WTC11 (cell line): ENCODE data around the gene LRRC3B. TPM values are rescaled to one million over a fixed set of nuclear protein-coding genes. Genes with fewer than 3 reads are reported as not detected.

Experiments
- ATAC-seq: fragments of 200-7000 bp; cut with Tn5 transposase; 2 replicates; pipeline ENCODE4 v1.10.0; 2021; ENCODE audit warnings: mild to moderate bottlenecking, moderate library complexity
- CTCF ChIA-PET: fragments of 300-600 bp; sonication (Branson Sonifier 250); formaldehyde crosslinking; loops from one replicate; lab custom pipeline; 2021; ENCODE audit warnings: antibody characterized with exemption; lab: Charles Lee
- POLR2A ChIA-PET: fragments of 350-600 bp; sonication (Branson Sonifier 250); formaldehyde crosslinking; loops from one replicate; lab custom pipeline; 2021; ENCODE audit warnings: antibody characterized with exemption; lab: Charles Lee
- DNase-seq: peaks from one replicate; pipeline ENCODE4 v3.0.0; 2021; ENCODE audit warnings: low spot score
- H3K27ac Mint-ChIP-seq: 2 replicates; pipeline ENCODE4 v1.8.0; 2021; ENCODE audit warnings: mixed read lengths
- H3K27me3 Mint-ChIP-seq: 2 replicates; pipeline ENCODE4 v1.8.0; 2021; ENCODE audit warnings: low read depth, mild to moderate bottlenecking, moderate library complexity, mixed read lengths
- H3K36me3 Mint-ChIP-seq: 2 replicates; pipeline ENCODE4 v1.8.0; 2021; ENCODE audit warnings: mixed read lengths
- H3K4me1 Mint-ChIP-seq: 2 replicates; pipeline ENCODE4 v1.8.0; 2022; ENCODE audit warnings: mixed read lengths
- H3K4me3 Mint-ChIP-seq: 2 replicates; pipeline ENCODE4 v1.8.0; 2021; ENCODE audit warnings: mild to moderate bottlenecking, moderate library complexity, mixed read lengths
- H3K9me3 Mint-ChIP-seq: 2 replicates; pipeline ENCODE4 v1.8.0; 2021; ENCODE audit warnings: mixed read lengths
- E2F4 ChIP-seq: sonication (generic); formaldehyde crosslinking; IDR thresholded peaks from 2 replicates; pipeline ENCODE4 v1.8.1; 2022; ENCODE audit warnings: low read depth, mild to moderate bottlenecking, moderate library complexity, missing genetic modification reagents, borderline replicate concordance
- ELF4 ChIP-seq: sonication (generic); formaldehyde crosslinking; IDR thresholded peaks from 2 replicates; pipeline ENCODE4 v1.8.1; 2022; ENCODE audit warnings: low read depth, mild to moderate bottlenecking, moderate library complexity, missing genetic modification reagents
- ERG ChIP-seq: fragments of 250-450 bp; sonication (Bioruptor Pico); IDR thresholded peaks from 2 replicates; pipeline ENCODE4 v1.8.0; 2021; ENCODE audit warnings: mild to moderate bottlenecking
- ETV6 ChIP-seq: sonication (generic); formaldehyde crosslinking; IDR thresholded peaks from 2 replicates; pipeline ENCODE4 v1.8.1; 2022; ENCODE audit warnings: mild to moderate bottlenecking, missing genetic modification reagents
- FOXK1 ChIP-seq: sonication (generic); formaldehyde crosslinking; IDR thresholded peaks from 2 replicates; pipeline ENCODE4 v1.8.0; 2022; ENCODE audit warnings: mild to moderate bottlenecking, moderate library complexity, missing genetic modification reagents
- HMGA2 ChIP-seq: fragments of 250-450 bp; sonication (Bioruptor Pico); IDR thresholded peaks from 2 replicates; pipeline ENCODE4 v1.4.0; 2021; ENCODE audit warnings: mild to moderate bottlenecking, moderate library complexity
- MAX ChIP-seq: sonication (generic); formaldehyde crosslinking; IDR thresholded peaks from 2 replicates; pipeline ENCODE4 v1.8.0; 2022; ENCODE audit warnings: mild to moderate bottlenecking, missing genetic modification reagents
- NFYB ChIP-seq: sonication (generic); formaldehyde crosslinking; conservative IDR thresholded peaks from 2 replicates; pipeline ENCODE4 v1.8.0; 2022; ENCODE audit warnings: low read depth, missing genetic modification reagents
- NR3C1 ChIP-seq: sonication (generic); formaldehyde crosslinking; conservative IDR thresholded peaks from 2 replicates; pipeline ENCODE4 v1.8.1; 2023; ENCODE audit warnings: low read depth, mild to moderate bottlenecking, missing genetic modification reagents
- SMAD4 ChIP-seq: sonication (generic); formaldehyde crosslinking; IDR thresholded peaks from 2 replicates; pipeline ENCODE4 v1.8.0; 2022; ENCODE audit warnings: mild to moderate bottlenecking, missing genetic modification reagents
- SP1 ChIP-seq: sonication (generic); formaldehyde crosslinking; conservative IDR thresholded peaks from 2 replicates; pipeline ENCODE4 v1.8.1; 2022; ENCODE audit warnings: missing genetic modification reagents
- TEAD4 ChIP-seq: sonication (generic); formaldehyde crosslinking; IDR thresholded peaks from 2 replicates; pipeline ENCODE4 v1.8.0; 2022; ENCODE audit warnings: mild to moderate bottlenecking, missing genetic modification reagents
- TP53 ChIP-seq: sonication (generic); formaldehyde crosslinking; IDR thresholded peaks from 2 replicates; pipeline ENCODE4 v1.8.1; 2023; ENCODE audit warnings: mild to moderate bottlenecking, missing genetic modification reagents
- ZBTB21 ChIP-seq: sonication (generic); formaldehyde crosslinking; IDR thresholded peaks from 2 replicates; pipeline ENCODE4 v1.8.1; 2023; ENCODE audit warnings: mild to moderate bottlenecking, missing genetic modification reagents, borderline replicate concordance
- ZNF219 ChIP-seq: sonication (generic); formaldehyde crosslinking; IDR thresholded peaks from 2 replicates; pipeline ENCODE4 v1.8.0; 2023; ENCODE audit warnings: missing genetic modification reagents, mild to moderate bottlenecking, borderline replicate concordance
- total RNA-seq: library from RNA; stranded (reverse); gene quantifications from 3 replicates; pipeline ENCODE4 v1.2.3, GENCODE V29; 2021
- TF ChIP-seq, protein P1 (sequence below): sonication (generic); formaldehyde crosslinking; IDR thresholded peaks from 2 replicates; pipeline ENCODE4 v1.8.1; 2023; ENCODE audit warnings: mild to moderate bottlenecking, missing genetic modification reagents
- TF ChIP-seq, protein P2 (sequence below): sonication (generic); formaldehyde crosslinking; IDR thresholded peaks from 2 replicates; pipeline ENCODE4 v1.8.0; 2023; ENCODE audit warnings: missing genetic modification reagents, mild to moderate bottlenecking, borderline replicate concordance

The LRRC3B gene
- total RNA-seq, 1 experiment from 2014 or later = 5.3 TPM

DNA sequence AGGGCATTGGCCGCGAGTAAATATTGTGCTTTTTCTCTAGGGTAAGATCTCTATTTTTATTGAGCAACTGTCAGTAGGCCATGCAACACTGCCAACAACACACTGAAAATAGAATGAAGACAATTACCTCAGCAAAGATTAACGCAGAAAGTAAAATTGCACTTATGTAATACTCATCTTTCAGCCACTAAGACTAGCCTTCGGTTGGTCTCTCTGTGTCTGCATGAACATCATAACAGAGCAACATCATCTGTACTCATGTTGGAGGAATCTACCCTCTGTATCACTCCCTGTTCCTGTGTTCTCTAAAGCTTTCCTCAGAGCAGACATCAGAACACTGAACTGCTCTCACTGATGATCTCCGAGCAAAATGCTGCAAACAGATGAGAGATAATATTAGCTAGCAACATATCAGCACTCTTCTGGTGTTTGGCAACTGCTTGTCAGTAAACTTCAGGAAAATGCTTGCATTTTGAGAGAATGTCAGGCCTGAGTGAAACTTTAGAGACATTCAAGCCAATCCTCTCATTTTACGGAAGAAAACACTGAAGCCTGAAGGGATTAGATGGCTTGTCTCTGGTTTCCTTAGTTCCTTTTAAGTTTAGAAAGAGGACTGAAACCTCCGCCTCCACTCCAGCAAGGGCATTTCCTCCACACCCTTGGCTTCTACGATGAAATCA lies 8.4 kb upstream of the LRRC3B start:
- H3K4me1 Mint-ChIP-seq = no peaks in the 10 kb centered on the region
- H3K9me3 Mint-ChIP-seq = peaks cover 12% of the 10 kb centered on the region
- H3K27me3 Mint-ChIP-seq = no peaks in the 10 kb centered on the region; the same call in 1 of the 2 replicates
- no peak overlapping the region for H3K27ac Mint-ChIP-seq
- ATAC-seq (no peak), DNase-seq (no peak)
- H3K4me3 Mint-ChIP-seq = no peak overlapping the region
- ChIA-PET POLR2A (no interaction called here), CTCF (no interaction called here)
- no peaks in the 10 kb centered on the region for H3K36me3 Mint-ChIP-seq
- no peak for TF ChIP-seq SMAD4 (CRISPR knock-in tag)
- TF ChIP-seq ZNF219 (CRISPR knock-in tag) = no peak
- TF ChIP-seq MAX (CRISPR knock-in tag) = no peak
- no peak for TF ChIP-seq HMGA2 (CRISPR knock-in tag)
- TF ChIP-seq ELF4 (CRISPR knock-in tag) = no peak
- no peak for TF ChIP-seq TEAD4
- no peak for TF ChIP-seq NFYB (CRISPR knock-in tag)
- no peak for TF ChIP-seq ZBTB21 (CRISPR knock-in tag)
- TF ChIP-seq TP53 (CRISPR knock-in tag) = no peak
- no peak for TF ChIP-seq E2F4 (CRISPR knock-in tag)
- no peak for TF ChIP-seq ERG
- no peak for TF ChIP-seq FOXK1
- TF ChIP-seq, protein P1, sequence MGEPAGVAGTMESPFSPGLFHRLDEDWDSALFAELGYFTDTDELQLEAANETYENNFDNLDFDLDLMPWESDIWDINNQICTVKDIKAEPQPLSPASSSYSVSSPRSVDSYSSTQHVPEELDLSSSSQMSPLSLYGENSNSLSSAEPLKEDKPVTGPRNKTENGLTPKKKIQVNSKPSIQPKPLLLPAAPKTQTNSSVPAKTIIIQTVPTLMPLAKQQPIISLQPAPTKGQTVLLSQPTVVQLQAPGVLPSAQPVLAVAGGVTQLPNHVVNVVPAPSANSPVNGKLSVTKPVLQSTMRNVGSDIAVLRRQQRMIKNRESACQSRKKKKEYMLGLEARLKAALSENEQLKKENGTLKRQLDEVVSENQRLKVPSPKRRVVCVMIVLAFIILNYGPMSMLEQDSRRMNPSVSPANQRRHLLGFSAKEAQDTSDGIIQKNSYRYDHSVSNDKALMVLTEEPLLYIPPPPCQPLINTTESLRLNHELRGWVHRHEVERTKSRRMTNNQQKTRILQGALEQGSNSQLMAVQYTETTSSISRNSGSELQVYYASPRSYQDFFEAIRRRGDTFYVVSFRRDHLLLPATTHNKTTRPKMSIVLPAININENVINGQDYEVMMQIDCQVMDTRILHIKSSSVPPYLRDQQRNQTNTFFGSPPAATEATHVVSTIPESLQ = no peak
- no peak for TF ChIP-seq ETV6 (CRISPR knock-in tag)
- no peak for TF ChIP-seq NR3C1 (CRISPR knock-in tag)

DNA sequence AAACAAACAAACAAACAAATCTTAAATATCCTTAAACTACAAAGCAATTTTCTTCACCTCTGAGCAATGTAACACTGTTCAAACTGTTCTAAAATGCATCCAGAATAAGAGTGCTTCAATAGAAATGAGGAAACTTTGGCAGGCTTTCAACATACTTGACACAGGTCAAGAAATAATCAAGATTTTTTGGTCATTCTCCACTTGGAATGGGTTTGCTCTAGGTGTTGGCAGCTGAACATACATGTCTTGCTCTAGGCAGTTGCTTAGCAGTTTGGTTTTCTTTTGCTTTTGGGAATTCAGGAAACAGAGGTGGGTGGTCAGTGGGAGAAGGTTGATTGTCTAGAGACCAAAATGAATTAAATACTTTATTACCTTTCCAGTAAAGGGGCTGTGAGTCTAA lies 1.4 kb upstream of the LRRC3B start:
- no peak for DNase-seq
- Mint-ChIP-seq H3K36me3 (no peaks in the 10 kb centered on the region), H3K4me1 (peaks cover 37% of the 10 kb centered on the region), H3K9me3 (no peaks in the 10 kb centered on the region), H3K27ac (no peak overlapping the region), H3K27me3 (peaks cover 58% of the 10 kb centered on the region), H3K4me3 (peak overlapping the region; percentile 82)
- no peak for ATAC-seq
- ChIA-PET POLR2A (no interaction called here), CTCF (interaction anchor here (0.6 to 0.8 kb wide), 2 partner anchors 503 to 623 kb away, joined by 3 read pairs; no protein-coding TSS in a partner anchor)
- TF ChIP-seq SP1 = no peak
- TF ChIP-seq, protein P2, sequence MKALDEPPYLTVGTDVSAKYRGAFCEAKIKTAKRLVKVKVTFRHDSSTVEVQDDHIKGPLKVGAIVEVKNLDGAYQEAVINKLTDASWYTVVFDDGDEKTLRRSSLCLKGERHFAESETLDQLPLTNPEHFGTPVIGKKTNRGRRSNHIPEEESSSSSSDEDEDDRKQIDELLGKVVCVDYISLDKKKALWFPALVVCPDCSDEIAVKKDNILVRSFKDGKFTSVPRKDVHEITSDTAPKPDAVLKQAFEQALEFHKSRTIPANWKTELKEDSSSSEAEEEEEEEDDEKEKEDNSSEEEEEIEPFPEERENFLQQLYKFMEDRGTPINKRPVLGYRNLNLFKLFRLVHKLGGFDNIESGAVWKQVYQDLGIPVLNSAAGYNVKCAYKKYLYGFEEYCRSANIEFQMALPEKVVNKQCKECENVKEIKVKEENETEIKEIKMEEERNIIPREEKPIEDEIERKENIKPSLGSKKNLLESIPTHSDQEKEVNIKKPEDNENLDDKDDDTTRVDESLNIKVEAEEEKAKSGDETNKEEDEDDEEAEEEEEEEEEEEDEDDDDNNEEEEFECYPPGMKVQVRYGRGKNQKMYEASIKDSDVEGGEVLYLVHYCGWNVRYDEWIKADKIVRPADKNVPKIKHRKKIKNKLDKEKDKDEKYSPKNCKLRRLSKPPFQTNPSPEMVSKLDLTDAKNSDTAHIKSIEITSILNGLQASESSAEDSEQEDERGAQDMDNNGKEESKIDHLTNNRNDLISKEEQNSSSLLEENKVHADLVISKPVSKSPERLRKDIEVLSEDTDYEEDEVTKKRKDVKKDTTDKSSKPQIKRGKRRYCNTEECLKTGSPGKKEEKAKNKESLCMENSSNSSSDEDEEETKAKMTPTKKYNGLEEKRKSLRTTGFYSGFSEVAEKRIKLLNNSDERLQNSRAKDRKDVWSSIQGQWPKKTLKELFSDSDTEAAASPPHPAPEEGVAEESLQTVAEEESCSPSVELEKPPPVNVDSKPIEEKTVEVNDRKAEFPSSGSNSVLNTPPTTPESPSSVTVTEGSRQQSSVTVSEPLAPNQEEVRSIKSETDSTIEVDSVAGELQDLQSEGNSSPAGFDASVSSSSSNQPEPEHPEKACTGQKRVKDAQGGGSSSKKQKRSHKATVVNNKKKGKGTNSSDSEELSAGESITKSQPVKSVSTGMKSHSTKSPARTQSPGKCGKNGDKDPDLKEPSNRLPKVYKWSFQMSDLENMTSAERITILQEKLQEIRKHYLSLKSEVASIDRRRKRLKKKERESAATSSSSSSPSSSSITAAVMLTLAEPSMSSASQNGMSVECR (CRISPR knock-in tag) = no peak
